NCI-H1930 (cell line): ENCODE data around the gene GPC5.
A peak's percentile ranks its signal among the peaks of the same experiment; 100 is the strongest.
"Not testable (repeated sequence)": the region's sequence is repeated elsewhere in the genome, so short reads cannot be mapped to it uniquely, and the experiment has no call there.

ENCODE experiments used
- DNase-seq, 2 experiments: peaks; one replicate each; lab custom pipeline; 2025; lab: John Stamatoyannopoulos, UW

Gene GPC5

GRCh38 chr13:91398413-91399188 lies at the start of gene GPC5:
Gene GPC5 (plus strand): TSS chr13:91398621.
- peak; percentile 19 to 62 for DNase-seq

GRCh38 chr13:91348906-91349435 lies 49.5 kb upstream of the GPC5 start:
- peak; percentile 81 to 90 for DNase-seq

GRCh38 chr13:91349992-91350911 lies 48.2 kb upstream of the GPC5 start:
- DNase-seq = no peak

GRCh38 chr13:91351123-91351522 lies 47.3 kb upstream of the GPC5 start:
- DNase-seq = no peak

GRCh38 chr13:91351980-91352379 lies 46.4 kb upstream of the GPC5 start:
- no peak for DNase-seq

- DNase-seq = not testable (repeated sequence)
These were observed 45.5 kb upstream of the GPC5 start for GRCh38 chr13:91352891-91353290.

GRCh38 chr13:91353494-91353893 lies 44.9 kb upstream of the GPC5 start:
- DNase-seq = no peak

GRCh38 chr13:91355099-91355825 lies 43.2 kb upstream of the GPC5 start:
- DNase-seq = no peak

- DNase-seq = no peak
These were observed 42.4 kb upstream of the GPC5 start for GRCh38 chr13:91355826-91356710.

- no peak for DNase-seq
These were observed 41.4 kb upstream of the GPC5 start for GRCh38 chr13:91356919-91357612.

- no peak for DNase-seq
These were observed 40.6 kb upstream of the GPC5 start for GRCh38 chr13:91357613-91358386.

- no peak for DNase-seq
These were observed 40.0 kb upstream of the GPC5 start for GRCh38 chr13:91358387-91358782.

- DNase-seq = no peak
These were observed 39.3 kb upstream of the GPC5 start for GRCh38 chr13:91359111-91359510.

GRCh38 chr13:91359631-91360030 lies 38.8 kb upstream of the GPC5 start:
- no peak for DNase-seq

GRCh38 chr13:91360246-91360751 lies 38.1 kb upstream of the GPC5 start:
- DNase-seq = no peak

GRCh38 chr13:91361755-91362271 lies 36.6 kb upstream of the GPC5 start:
- no peak for DNase-seq

- no peak for DNase-seq
These were observed 35.5 kb upstream of the GPC5 start for GRCh38 chr13:91362908-91363307.

- no peak for DNase-seq
These were observed 30.3 kb upstream of the GPC5 start for GRCh38 chr13:91368101-91368500.
